HepG2 (cell line): ENCODE results near the gene EPHB3. TPM values are rescaled to one million over a fixed set of nuclear protein-coding genes. Genes with fewer than 3 reads are reported as not detected.
A peak's percentile ranks its signal among the peaks of the same experiment; 100 is the strongest.

ENCODE experiments used
- ATAC-seq: fragments of 200-7000 bp; cut with Tn5 transposase; 3 replicates; pipeline ENCODE4 v1.9.1; 2020; ENCODE audit warnings: mild to moderate bottlenecking, moderate library complexity
- BruUV-seq: library from RNA; stranded (reverse); fragments of 400-500 nt; replicated peaks from 2 replicates; lab custom pipeline; 2021; lab: Mats Ljungman, UMichigan
- CTCF ChIA-PET: fragments of 300-600 bp; formaldehyde crosslinking; extraction: SDS; loops from one replicate; lab custom pipeline; 2021; ENCODE audit warnings: low total read pairs, inconsistent platforms, low intra/inter-chr PET ratio; lab: Yijun Ruan, JAX
- POLR2A ChIA-PET: fragments of 350-600 bp; sonication (Branson Sonifier 250); formaldehyde crosslinking; loops from one replicate; lab custom pipeline; 2020; ENCODE audit warnings: antibody characterized with exemption, inconsistent platforms; lab: Yijun Ruan, JAX
- DNase-seq: peaks from one replicate; pipeline ENCODE4 v3.0.0-alpha.2; 2015; ENCODE audit warnings: low spot score
- FAIRE-seq: peaks from 3 replicates; lab custom pipeline; 2011; peaks lifted over from hg19 to GRCh38; lab: Jason Lieb, UNC
- H2AFZ ChIP-seq: one replicate; pipeline ENCODE4 v1.6.1; 2011; ENCODE audit warnings: low read length, inconsistent platforms
- H3K27ac ChIP-seq: fragments of 300-600 bp; 3 replicates; pipeline ENCODE4 v1.8.0; 2011; ENCODE audit warnings: mixed run types, mild to moderate bottlenecking, mixed read lengths, low read length, inconsistent platforms; ENCODE audit not compliant: insufficient read depth; ENCODE audit errors: extremely low read length
- H3K27me3 ChIP-seq, 2 experiments: fragments of 200-600 bp in 1 of 2; 2 replicates in 1 of 2; 3 replicates in 1 of 2; pipeline versions ENCODE4 v1.6.0 to v1.8.0; 2011; ENCODE audit warnings: low read length in 2 of 2, mild to moderate bottlenecking in 2 of 2, moderate library complexity in 2 of 2, inconsistent platforms in 1 of 2; ENCODE audit not compliant: insufficient read depth in 2 of 2, control insufficient read depth in 1 of 2
- H3K36me3 ChIP-seq, 2 experiments: fragments of 200-600 bp in 1 of 2; replicated peaks in 1 of 2; 2 replicates in 1 of 2; 3 replicates in 1 of 2; pipeline versions ENCODE4 v1.5.1 to v1.8.0; 2011; ENCODE audit warnings: low read length in 2 of 2, inconsistent platforms in 1 of 2; ENCODE audit not compliant: insufficient read depth in 2 of 2, control insufficient read depth in 1 of 2
- H3K4me1 ChIP-seq: 2 replicates; pipeline ENCODE4 v1.5.1; 2012; ENCODE audit warnings: low read length, inconsistent platforms; ENCODE audit not compliant: insufficient read depth
- H3K4me2 ChIP-seq: 2 replicates; pipeline ENCODE4 v1.6.0; 2011; ENCODE audit warnings: low read depth, low read length, inconsistent platforms
- H3K4me3 ChIP-seq, 3 experiments: fragments of 200-600 bp in 1 of 3; sonication (generic), shearing (Covaris generic) in 1 of 3; replicated peaks in 1 of 3; 2 replicates each; pipeline ENCODE4 v1.5.1; 2011 to 2016; ENCODE audit warnings: low read length in 3 of 3, inconsistent platforms in 2 of 3, low read depth in 2 of 3, mild to moderate bottlenecking in 2 of 3, control low read depth in 1 of 3, mixed read lengths in 1 of 3; ENCODE audit not compliant: insufficient read depth in 1 of 3
- H3K79me2 ChIP-seq: one replicate; pipeline ENCODE4 v1.6.1; 2011; ENCODE audit warnings: low read length, inconsistent platforms; ENCODE audit not compliant: insufficient read depth
- H3K9ac ChIP-seq: 2 replicates; pipeline ENCODE4 v1.6.0; 2011; ENCODE audit warnings: mild to moderate bottlenecking, low read depth, low read length, inconsistent platforms; ENCODE audit not compliant: insufficient read depth
- H3K9me3 ChIP-seq: 2 replicates; pipeline ENCODE4 v1.5.1; 2012; ENCODE audit warnings: mild to moderate bottlenecking, low read length
- H4K20me1 ChIP-seq: 2 replicates; pipeline ENCODE4 v1.6.0; 2011; ENCODE audit warnings: inconsistent platforms, mild to moderate bottlenecking, low read length, moderate library complexity; ENCODE audit not compliant: insufficient read depth
- FLYWCH1 ChIP-seq: sonication (generic); formaldehyde crosslinking; IDR thresholded peaks from 2 replicates; pipeline ENCODE4 v1.8.1; 2023; ENCODE audit warnings: mild to moderate bottlenecking, missing genetic modification reagents
- FOXM1 ChIP-seq: sonication (generic); formaldehyde crosslinking; IDR thresholded peaks from 2 replicates; pipeline ENCODE4 v1.5.0; 2020; ENCODE audit warnings: missing genetic modification reagents
- HMG20B ChIP-seq: conservative IDR thresholded peaks from 2 replicates; pipeline ENCODE4 v1.6.1; 2016; ENCODE audit warnings: missing genetic modification reagents, missing compliant biosample characterization
- KLF6 ChIP-seq: IDR thresholded peaks from 2 replicates; pipeline ENCODE4 v1.8.0; 2016; ENCODE audit warnings: missing biosample characterization, missing genetic modification reagents
- MEIS1 ChIP-seq: sonication (generic); formaldehyde crosslinking; IDR thresholded peaks from 2 replicates; pipeline ENCODE4 v1.9.0; 2021; ENCODE audit warnings: mild to moderate bottlenecking, missing genetic modification reagents, moderate library complexity, borderline replicate concordance
- NFYC ChIP-seq: IDR thresholded peaks from 2 replicates; pipeline ENCODE4 v1.6.1; 2016; ENCODE audit warnings: missing genetic modification reagents, missing compliant biosample characterization
- SAFB2 ChIP-seq: sonication (generic); formaldehyde crosslinking; IDR thresholded peaks from 2 replicates; pipeline ENCODE4 v1.5.1; 2020; ENCODE audit warnings: missing genetic modification reagents, low read depth, mild to moderate bottlenecking, borderline replicate concordance
- SIN3A ChIP-seq: IDR thresholded peaks from 2 replicates; pipeline ENCODE4 v1.6.1; 2011; ENCODE audit warnings: low read depth, mild to moderate bottlenecking, control low read depth, low read length, borderline replicate concordance
- ZNF230 ChIP-seq: sonication (generic); formaldehyde crosslinking; IDR thresholded peaks from 2 replicates; pipeline ENCODE4 v1.4.0; 2020; ENCODE audit warnings: mild to moderate bottlenecking, missing genetic modification reagents
- ZNF234 ChIP-seq: sonication (generic); formaldehyde crosslinking; conservative IDR thresholded peaks from 2 replicates; pipeline ENCODE4 v1.5.1; 2020; ENCODE audit warnings: mild to moderate bottlenecking, missing genetic modification reagents
- WGBS: methylation state at CpG from one replicate; pipeline ENCODE4 v1.1.6; 2017; ENCODE audit warnings: low lambda C conversion rate; 5-methylcytosine and 5-hydroxymethylcytosine counted together
- in situ Hi-C: cut with HindIII; loops from 2 replicates; pipeline ENCODE4 v1.10.0; 2017; ENCODE audit warnings: low pct_unique_long_range_greater_than_20kb; ENCODE audit not compliant: extremely low pct_ligation_motif_present
- intact Hi-C: fragments of 100-400 bp; cut with micrococcal nuclease; formaldehyde crosslinking; loops from one replicate; pipeline ENCODE4 v1.10.0; 2022; ENCODE audit not compliant: unreplicated experiment
- polyA plus RNA-seq, 8 experiments: library from polyadenylated mRNA; depleted of rRNA in 3 of 8; stranded (reverse) in 7 of 8; unstranded in 1 of 8; fragments of >200 nt; fragmentation: Illumina TruSeq in 4 of 8; extraction: Trizol in 4 of 8; gene quantifications; 2 replicates each; pipeline versions ENCODE4 v1.2.1 to v1.2.3, GENCODE V29; 2011 to 2016; ENCODE audit warnings: low read depth in 4 of 8, missing spikeins in 1 of 8, mixed read lengths in 1 of 8; ENCODE audit not compliant: insufficient read depth in 1 of 8
- total RNA-seq, 5 experiments: library from RNA; depleted of rRNA; stranded (reverse); fragments of >200 nt; fragmentation: Illumina TruSeq; extraction: Trizol; gene quantifications; 2 replicates each; pipeline ENCODE4 v1.2.3, GENCODE V29; 2016; ENCODE audit warnings: low read depth in 1 of 5
- TF ChIP-seq, protein P1 (sequence below): sonication (generic); formaldehyde crosslinking; IDR thresholded peaks from 2 replicates; pipeline ENCODE4 v1.8.1; 2023; ENCODE audit warnings: mild to moderate bottlenecking, missing genetic modification reagents, borderline replicate concordance
- TF ChIP-seq, protein P2 (sequence below): IDR thresholded peaks from 2 replicates; pipeline ENCODE4 v1.6.1; 2016; ENCODE audit warnings: missing genetic modification reagents, missing compliant biosample characterization

EPHB3 gene
- total and polyA plus RNA-seq, 2 of the 13 experiments (the other 11 are each of a cell fraction or from before 2014, with no cell fraction given), result 0.01 TPM; not detected in 1

DNA sequence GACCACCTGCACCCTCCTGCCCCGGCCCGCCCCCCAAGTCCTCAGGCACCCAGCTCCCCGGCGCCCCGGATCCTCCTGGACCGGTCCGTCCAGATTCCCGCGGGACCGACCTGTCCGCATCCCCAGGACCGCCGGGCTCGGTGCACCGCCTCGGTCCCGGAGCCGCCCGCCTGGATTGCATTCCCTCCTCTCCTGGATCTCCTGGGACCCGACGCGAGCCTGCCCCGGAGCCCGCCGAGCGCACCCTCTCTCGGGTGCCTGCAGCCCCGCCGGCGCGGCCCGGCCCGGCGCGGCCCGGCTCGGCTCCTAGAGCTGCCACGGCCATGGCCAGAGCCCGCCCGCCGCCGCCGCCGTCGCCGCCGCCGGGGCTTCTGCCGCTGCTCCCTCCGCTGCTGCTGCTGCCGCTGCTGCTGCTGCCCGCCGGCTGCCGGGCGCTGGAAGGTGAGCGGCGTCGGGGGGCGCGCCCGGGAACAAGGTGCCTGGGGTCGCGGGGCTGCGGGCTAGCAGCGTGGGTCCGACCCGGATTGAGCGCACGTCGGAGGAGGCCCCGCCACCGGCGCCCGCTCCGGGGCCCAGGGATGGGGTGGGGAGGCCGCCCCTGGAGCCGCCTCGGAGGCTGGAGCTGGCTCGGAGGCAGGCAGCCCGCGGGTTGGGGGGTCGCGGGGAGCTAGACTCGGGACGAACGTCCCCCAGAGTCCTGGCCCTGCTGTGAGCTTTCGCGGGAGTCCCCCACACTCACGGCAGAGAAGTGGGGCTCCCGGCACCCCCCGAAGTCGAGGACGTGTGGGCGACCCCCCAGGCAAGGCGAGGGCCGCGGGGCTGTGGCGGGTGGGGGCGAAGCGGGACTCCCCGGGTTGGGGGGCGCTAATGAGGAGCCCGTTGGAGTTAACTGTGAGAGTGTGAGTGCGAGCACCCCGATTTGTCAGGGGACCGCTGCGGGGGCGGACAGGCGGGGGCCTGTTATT lies 610 bp downstream of the EPHB3 start (continued):
- TF ChIP-seq MEIS1 (CRISPR knock-in tag) (no peak), FLYWCH1 (CRISPR knock-in tag) (no peak), SAFB2 (CRISPR knock-in tag) (no peak), ZNF230 (CRISPR knock-in tag) (0 out of 2 replicates have a peak, but pooled peaks have one; percentile 4), FOXM1 (no peak), HMG20B (CRISPR knock-in tag) (no peak)

DNA sequence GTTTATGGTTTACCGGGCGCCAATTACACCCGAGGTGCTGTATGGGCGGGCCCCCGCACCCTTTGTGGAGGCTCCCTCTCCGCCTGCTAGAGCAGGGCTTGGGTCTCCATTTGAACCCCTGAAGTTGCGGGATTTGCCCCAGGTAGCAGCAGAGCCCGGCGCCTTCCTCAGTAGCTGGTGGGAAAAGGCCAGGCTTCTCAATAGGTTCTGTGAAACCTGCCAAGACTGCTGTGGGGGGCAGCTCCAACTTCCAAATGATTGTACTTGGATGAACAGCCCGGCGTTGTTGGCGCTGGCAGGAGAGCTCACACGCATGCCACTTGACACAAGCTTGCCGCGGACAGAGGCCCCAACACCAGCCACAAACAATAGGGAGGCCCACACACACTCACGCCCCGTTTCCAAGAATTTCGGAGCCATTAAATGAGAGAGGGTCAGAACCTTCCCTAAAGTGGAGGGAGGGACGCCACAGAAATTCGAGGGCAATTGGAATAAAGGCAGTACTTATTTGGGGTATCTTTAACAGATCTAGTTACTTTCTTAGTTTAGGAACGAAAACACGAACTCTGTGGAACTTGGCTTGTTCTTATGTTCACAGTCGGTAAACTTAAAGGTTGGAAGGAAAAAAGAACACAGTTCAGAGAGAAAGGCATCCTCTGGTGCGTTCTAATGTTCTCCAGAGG lies 1.4 kb downstream of the EPHB3 start:
- no TSS peak for BruUV-seq
- WGBS, result 78% methylated on average over 21 of the region's 24 CpGs
- DNase-seq (no peak), ATAC-seq (no peak)
- intact Hi-C loops, result no loop called here
- no peak overlapping the region for H3K4me2 ChIP-seq
- no peak overlapping the region for H3K9ac ChIP-seq
- no peaks in the 10 kb centered on the region for H4K20me1 ChIP-seq
- H2AFZ ChIP-seq, result no peak overlapping the region
- CTCF ChIA-PET, result no interaction called here
- H3K36me3 ChIP-seq, result no peaks in the 10 kb centered on the region
- H3K27me3 ChIP-seq, result peaks cover 11 to 83% of the 10 kb centered on the region in 2 experiments
- H3K4me3 ChIP-seq, result no peak overlapping the region
- peaks cover 27% of the 10 kb centered on the region for H3K4me1 ChIP-seq
- no peak for TF ChIP-seq NFYC (CRISPR knock-in tag)
- TF ChIP-seq, protein P1, sequence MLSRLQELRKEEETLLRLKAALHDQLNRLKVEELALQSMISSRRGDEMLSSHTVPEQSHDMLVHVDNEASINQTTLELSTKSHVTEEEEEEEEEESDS (CRISPR knock-in tag), result no peak
- TF ChIP-seq ZNF234 (CRISPR knock-in tag), result no peak
- TF ChIP-seq SIN3A, result no peak
- no peak for TF ChIP-seq KLF6 (CRISPR knock-in tag)
- TF ChIP-seq, protein P2, sequence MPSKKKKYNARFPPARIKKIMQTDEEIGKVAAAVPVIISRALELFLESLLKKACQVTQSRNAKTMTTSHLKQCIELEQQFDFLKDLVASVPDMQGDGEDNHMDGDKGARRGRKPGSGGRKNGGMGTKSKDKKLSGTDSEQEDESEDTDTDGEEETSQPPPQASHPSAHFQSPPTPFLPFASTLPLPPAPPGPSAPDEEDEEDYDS (CRISPR knock-in tag), result no peak
- TF ChIP-seq, all 625 proteins: peak for 0
- FAIRE-seq, result no peak
- no peaks in the 10 kb centered on the region for H3K9me3 ChIP-seq
- POLR2A ChIA-PET, result no interaction called here
- in situ Hi-C loops, result no loop called here
- H3K79me2 ChIP-seq, result no peaks in the 10 kb centered on the region
- no peak overlapping the region for H3K27ac ChIP-seq
